ENCODE data around the gene SOHLH1. TPM values are rescaled to one million over a fixed set of nuclear protein-coding genes. Genes with fewer than 3 reads are reported as not detected.

The SOHLH1 gene
- total RNA-seq, 1 donor from 2014 or later: 0.18 TPM

DNA sequence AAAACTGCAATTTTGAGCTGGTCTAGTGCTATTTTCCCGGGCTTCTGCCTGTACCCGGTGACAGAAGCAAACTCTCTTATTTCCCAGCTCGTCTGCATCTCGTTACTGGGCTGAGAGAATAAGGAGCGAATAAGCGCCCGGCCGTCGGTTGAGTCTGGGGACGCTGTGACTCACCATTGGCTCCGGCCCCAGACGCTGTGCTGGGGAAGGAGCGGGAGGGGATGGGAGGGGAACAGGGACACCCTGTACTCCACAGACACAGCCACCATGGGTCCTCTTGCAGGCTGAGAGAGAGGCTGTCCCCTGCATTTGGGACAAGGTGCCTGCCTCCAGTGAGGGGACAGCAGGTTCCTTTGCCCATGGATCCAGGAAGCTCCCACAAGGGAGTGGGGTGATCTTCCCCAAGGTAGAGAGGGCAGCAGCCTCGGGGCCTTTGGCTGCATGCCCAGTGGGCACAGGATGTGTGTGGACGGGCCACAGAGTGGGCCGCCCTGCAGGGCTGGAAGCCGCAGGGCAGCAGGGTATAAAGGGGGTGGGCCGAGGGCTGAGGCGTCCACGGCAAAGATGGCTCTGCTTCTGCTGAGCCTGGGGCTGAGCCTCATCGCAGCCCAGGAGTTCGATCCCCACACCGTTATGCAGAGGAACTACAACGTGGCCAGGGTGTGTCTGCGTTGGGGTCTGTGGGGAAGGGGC, 36.4 kb downstream of the SOHLH1 start, which contains the start of gene LCN9:
TSS of gene LCN9 (plus strand) at position 552 of the 693 bp plus-strand sequence. CDS start at position 565, 13 bp downstream.
- no peaks in the 10 kb centered on the region for H3K9me3 Mint-ChIP-seq (ENCODE audit: unreplicated experiment)
- no peak for DNase-seq (ENCODE audit: low spot score)
- no peak within 1 kb of the TSS for H3K4me3 Mint-ChIP-seq (ENCODE audit: unreplicated experiment)
- TF ChIP-seq CTCF (IDR thresholded peaks at IDR 0.05; ENCODE audit: unreplicated experiment): no peak
- H3K27ac Mint-ChIP-seq (ENCODE audit: unreplicated experiment): no peak within 1 kb of the TSS
- H3K27me3 Mint-ChIP-seq (ENCODE audit: unreplicated experiment): peaks cover 3% of the 10 kb centered on the region
- H3K4me1 Mint-ChIP-seq (ENCODE audit: unreplicated experiment): no peaks in the 10 kb centered on the region
- H3K36me3 Mint-ChIP-seq (ENCODE audit: low read depth, unreplicated experiment): no peaks in the 10 kb centered on the region

DNA sequence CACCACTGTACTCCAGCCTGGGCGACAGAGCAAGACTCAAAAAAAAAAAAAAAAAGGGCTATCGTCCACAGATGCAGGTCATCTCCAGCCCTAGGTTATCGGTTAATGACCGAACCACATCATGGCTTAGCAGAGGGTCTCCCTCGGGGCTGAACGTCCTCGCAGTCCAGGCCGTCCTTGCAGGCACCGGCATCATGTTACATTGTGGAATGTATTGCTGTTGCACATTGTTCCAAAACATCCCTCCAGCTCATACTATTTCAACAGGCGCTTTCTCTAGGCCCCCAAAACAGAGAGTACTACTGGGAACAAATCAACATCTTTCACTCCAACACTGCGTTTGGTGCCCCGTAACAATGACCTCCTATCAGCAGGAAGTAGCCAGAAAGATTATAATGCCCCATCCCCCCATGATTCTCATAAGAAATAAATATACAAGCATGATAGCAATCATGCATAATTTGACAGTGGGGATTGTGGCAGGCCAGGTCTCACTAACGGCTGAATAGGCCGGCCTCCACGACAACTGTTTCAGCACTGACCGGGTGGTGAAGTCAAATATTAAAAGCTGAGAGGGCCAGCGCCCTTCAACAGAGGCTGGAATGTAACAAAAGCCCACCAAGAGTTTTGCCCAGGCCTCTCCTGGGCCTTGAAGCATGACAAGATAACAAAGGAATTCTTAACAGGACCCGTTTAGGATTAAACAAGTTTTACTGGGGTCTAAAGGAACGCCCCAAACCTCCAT, 37.3 kb downstream of the SOHLH1 start:
- Mint-ChIP-seq H3K4me1 (ENCODE audit: unreplicated experiment) (no peaks in the 10 kb centered on the region), H3K4me3 (ENCODE audit: unreplicated experiment) (no peak overlapping the region), H3K27me3 (ENCODE audit: unreplicated experiment) (peaks cover 3% of the 10 kb centered on the region), H3K27ac (ENCODE audit: unreplicated experiment) (no peak overlapping the region), H3K36me3 (ENCODE audit: low read depth, unreplicated experiment) (no peaks in the 10 kb centered on the region), H3K9me3 (ENCODE audit: unreplicated experiment) (no peaks in the 10 kb centered on the region)
- no peak for TF ChIP-seq CTCF (IDR thresholded peaks at IDR 0.05; ENCODE audit: unreplicated experiment)
- no peak for DNase-seq (ENCODE audit: low spot score)

GRCh38 chr9:135660407-135660806, 38.9 kb downstream of the SOHLH1 start:
- DNase-seq (ENCODE audit: low spot score): no peak
- peaks cover 2% of the 10 kb centered on the region for H3K27me3 Mint-ChIP-seq (ENCODE audit: unreplicated experiment)
- no peak overlapping the region for H3K27ac Mint-ChIP-seq (ENCODE audit: unreplicated experiment)
- H3K36me3 Mint-ChIP-seq (ENCODE audit: low read depth, unreplicated experiment): no peaks in the 10 kb centered on the region
- no peaks in the 10 kb centered on the region for H3K9me3 Mint-ChIP-seq (ENCODE audit: unreplicated experiment)
- no peak for TF ChIP-seq CTCF (IDR thresholded peaks at IDR 0.05; ENCODE audit: unreplicated experiment)
- no peaks in the 10 kb centered on the region for H3K4me1 Mint-ChIP-seq (ENCODE audit: unreplicated experiment)
- H3K4me3 Mint-ChIP-seq (ENCODE audit: unreplicated experiment): no peak overlapping the region

DNA sequence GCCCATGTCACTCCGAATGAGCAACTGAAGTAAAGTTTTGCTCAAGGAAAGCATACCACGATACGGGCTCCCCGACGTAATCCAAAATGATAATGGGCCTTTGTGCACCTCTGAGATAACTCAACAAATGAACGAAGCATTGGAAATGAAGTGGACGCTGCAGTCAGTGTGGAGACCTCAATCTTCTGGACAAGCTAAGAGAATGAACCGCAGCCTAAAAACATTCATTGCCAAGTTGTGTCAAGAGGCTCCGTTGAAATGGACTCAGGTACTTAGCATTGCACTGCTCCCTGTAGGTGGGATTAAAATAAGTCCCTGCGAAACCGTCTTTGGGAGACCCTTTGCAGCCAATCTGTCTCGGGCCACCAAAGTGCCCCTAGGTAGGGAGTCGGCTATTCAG, 40.0 kb downstream of the SOHLH1 start:
- H3K27me3 Mint-ChIP-seq (ENCODE audit: unreplicated experiment): no peaks in the 10 kb centered on the region
- no peak for DNase-seq (ENCODE audit: low spot score)
- no peaks in the 10 kb centered on the region for H3K9me3 Mint-ChIP-seq (ENCODE audit: unreplicated experiment)
- H3K27ac Mint-ChIP-seq (ENCODE audit: unreplicated experiment): no peak overlapping the region
- TF ChIP-seq CTCF (IDR thresholded peaks at IDR 0.05; ENCODE audit: unreplicated experiment): no peak
- H3K4me1 Mint-ChIP-seq (ENCODE audit: unreplicated experiment): no peaks in the 10 kb centered on the region
- no peaks in the 10 kb centered on the region for H3K36me3 Mint-ChIP-seq (ENCODE audit: low read depth, unreplicated experiment)
- H3K4me3 Mint-ChIP-seq (ENCODE audit: unreplicated experiment): no peak overlapping the region

GRCh38 chr9:135657416-135657815, 41.9 kb downstream of the SOHLH1 start:
- TF ChIP-seq CTCF (IDR thresholded peaks at IDR 0.05; ENCODE audit: unreplicated experiment): no peak
- Mint-ChIP-seq H3K4me3 (ENCODE audit: unreplicated experiment) (no peak overlapping the region), H3K9me3 (ENCODE audit: unreplicated experiment) (no peaks in the 10 kb centered on the region), H3K36me3 (ENCODE audit: low read depth, unreplicated experiment) (no peaks in the 10 kb centered on the region), H3K27me3 (ENCODE audit: unreplicated experiment) (no peaks in the 10 kb centered on the region), H3K27ac (ENCODE audit: unreplicated experiment) (no peak overlapping the region), H3K4me1 (ENCODE audit: unreplicated experiment) (no peaks in the 10 kb centered on the region)
- DNase-seq (ENCODE audit: low spot score): no peak

Measured in endothelial cell (in vitro differentiated cells).